Neural cell (in vitro differentiated cells): ENCODE results near the gene VN1R5. TPM values are rescaled to one million over a fixed set of nuclear protein-coding genes. Genes with fewer than 3 reads are reported as not detected.

ENCODE experiments used
- H2AFZ ChIP-seq: fragments of 200-600, 300-800 bp; sonication (generic), shearing (Covaris generic); 2 replicates; pipeline ENCODE4 v1.6.0; 2014; ENCODE audit warnings: low read depth, mild to moderate bottlenecking, antibody characterized with exemption, low read length, moderate library complexity
- H3F3A ChIP-seq: fragments of 200-600 bp; shearing (Covaris generic); 2 replicates; pipeline ENCODE4 v1.6.1; 2016; ENCODE audit warnings: mild to moderate bottlenecking, moderate library complexity, mixed read lengths, antibody characterized with exemption, low read length; ENCODE audit not compliant: insufficient read depth, poor library complexity, severe bottlenecking
- H3K27ac ChIP-seq: fragments of 200-600, 300-800 bp; sonication (generic), shearing (Covaris generic); 2 replicates; pipeline ENCODE4 v1.5.1; 2014; ENCODE audit warnings: mild to moderate bottlenecking, low read length, moderate library complexity
- H3K27me3 ChIP-seq: fragments of 300-800, 200-600 bp; sonication (generic), shearing (Covaris generic); 2 replicates; pipeline ENCODE4 v1.6.0; 2014; ENCODE audit warnings: mild to moderate bottlenecking, low read depth, low read length, moderate library complexity; ENCODE audit not compliant: insufficient read depth
- H3K36me3 ChIP-seq: fragments of 300-800, 200-600 bp; sonication (generic), shearing (Covaris generic); 2 replicates; pipeline ENCODE4 v1.5.1; 2014; ENCODE audit warnings: mild to moderate bottlenecking, antibody characterized with exemption, low read length, moderate library complexity; ENCODE audit not compliant: insufficient read depth
- H3K4me2 ChIP-seq: fragments of 300-800, 200-600 bp; sonication (generic), shearing (Covaris generic); 2 replicates; pipeline ENCODE4 v1.6.0; 2014; ENCODE audit warnings: mild to moderate bottlenecking, low read length
- H3K4me3 ChIP-seq: fragments of 300-800, 200-600 bp; sonication (generic), shearing (Covaris generic); 2 replicates; pipeline ENCODE4 v1.5.1; 2014; ENCODE audit warnings: mild to moderate bottlenecking, low read length, moderate library complexity
- H3K79me2 ChIP-seq: fragments of 200-600 bp; shearing (Covaris generic); replicated peaks from 2 replicates; pipeline ENCODE4 v1.6.0; 2014; ENCODE audit warnings: mild to moderate bottlenecking, low read length, moderate library complexity; ENCODE audit not compliant: insufficient read depth
- H3K9ac ChIP-seq: fragments of 300-800, 200-600 bp; sonication (generic), shearing (Covaris generic); 2 replicates; pipeline ENCODE4 v1.6.1; 2016; ENCODE audit warnings: mild to moderate bottlenecking, low read length, mixed read lengths
- H3K9me2 ChIP-seq: fragments of 200-600 bp; shearing (Covaris generic); 2 replicates; pipeline ENCODE4 v1.6.1; 2016; ENCODE audit warnings: mild to moderate bottlenecking, low read length, mixed read lengths; ENCODE audit not compliant: insufficient read depth
- H3K9me3 ChIP-seq: fragments of 200-600, 300-800 bp; sonication (generic), shearing (Covaris generic); 2 replicates; pipeline ENCODE4 v1.6.1; 2016; ENCODE audit warnings: mild to moderate bottlenecking, mixed run types, low read length, moderate library complexity, mixed read lengths
- H4K20me1 ChIP-seq: fragments of 200-600 bp; shearing (Covaris generic); 2 replicates; pipeline ENCODE4 v1.6.1; 2016; ENCODE audit warnings: mild to moderate bottlenecking, mixed run types; ENCODE audit not compliant: insufficient read depth
- EP300 ChIP-seq: fragments of 450-650 bp; conservative IDR thresholded peaks from 2 replicates; pipeline ENCODE4 v1.6.1; 2014; ENCODE audit warnings: antibody characterized with exemption, mild to moderate bottlenecking, moderate library complexity; ENCODE audit not compliant: poor library complexity, severe bottlenecking
- EZH2 ChIP-seq: fragments of 200-600, 300-800 bp; shearing (Covaris generic), sonication (generic); IDR thresholded peaks from 2 replicates; pipeline ENCODE4 v1.6.1; 2014; ENCODE audit warnings: antibody characterized with exemption, low read length, borderline replicate concordance, mild to moderate bottlenecking; ENCODE audit not compliant: insufficient read depth, poor library complexity, severe bottlenecking
- MXI1 ChIP-seq: fragments of 450-650 bp; conservative IDR thresholded peaks from 2 replicates; pipeline ENCODE4 v1.6.1; 2014; ENCODE audit warnings: antibody characterized with exemption, mild to moderate bottlenecking; ENCODE audit not compliant: poor library complexity, severe bottlenecking
- POLR2AphosphoS5 ChIP-seq: IDR thresholded peaks from 2 replicates; pipeline ENCODE4 v1.6.1; 2012
- RAD21 ChIP-seq: fragments of 450-650 bp; conservative IDR thresholded peaks from 2 replicates; pipeline ENCODE4 v1.6.1; 2014; ENCODE audit warnings: antibody characterized with exemption, mild to moderate bottlenecking, moderate library complexity
- SMC3 ChIP-seq: fragments of 450-650 bp; conservative IDR thresholded peaks from 2 replicates; pipeline ENCODE4 v1.6.1; 2014; ENCODE audit warnings: antibody characterized with exemption, mild to moderate bottlenecking, moderate library complexity; ENCODE audit not compliant: poor library complexity
- TAF1 ChIP-seq: IDR thresholded peaks from 2 replicates; pipeline ENCODE4 v1.6.1; 2012; ENCODE audit warnings: low read depth
- polyA plus RNA-seq: library from polyadenylated mRNA; depleted of rRNA; stranded (reverse); fragments of >200 nt; gene quantifications from 2 replicates; pipeline ENCODE4 v1.2.3, GENCODE V29; 2014
- TF ChIP-seq, protein P1 (sequence below): fragments of 450-650 bp; IDR thresholded peaks from 2 replicates; pipeline ENCODE4 v1.5.1; 2014; ENCODE audit warnings: antibody characterized with exemption, mild to moderate bottlenecking, moderate library complexity; ENCODE audit not compliant: poor library complexity, severe bottlenecking
- TF ChIP-seq, protein P2 (sequence below): IDR thresholded peaks from 2 replicates; pipeline ENCODE4 v1.6.1; 2012; ENCODE audit warnings: borderline replicate concordance

Gene VN1R5
- polyA plus RNA-seq, 1 donor from 2014 or later: not detected

DNA sequence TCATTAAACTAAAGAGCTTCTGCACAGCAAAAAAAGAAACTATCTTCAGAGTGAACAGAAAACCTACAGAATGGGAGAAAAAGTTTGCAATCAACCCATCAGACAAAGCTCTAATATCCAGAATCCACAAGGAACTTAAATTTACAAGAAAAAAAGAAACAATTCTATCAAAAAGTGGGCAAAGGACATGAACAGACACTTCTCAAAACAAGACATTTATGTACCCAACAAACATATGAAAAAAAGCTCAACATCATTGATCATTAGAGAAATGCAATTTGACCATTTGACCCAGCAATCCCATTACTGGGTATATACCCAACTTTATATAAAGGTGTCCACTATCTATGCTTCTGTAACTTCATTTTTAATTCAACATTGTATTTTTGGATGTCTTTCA is 31.1 kb upstream of the VN1R5 start:
- Histone ChIP-seq H3K9me2 (no peaks in the 10 kb centered on the region), H2AFZ (no peak overlapping the region), H3K9me3 (peaks cover 8% of the 10 kb centered on the region), H3K4me3 (no peak overlapping the region), H3K4me2 (no peak overlapping the region), H3F3A (no peaks in the 10 kb centered on the region), H3K79me2 (no peaks in the 10 kb centered on the region), H4K20me1 (no peaks in the 10 kb centered on the region), H3K9ac (no peak overlapping the region), H3K27ac (no peak overlapping the region), H3K36me3 (no peaks in the 10 kb centered on the region), H3K27me3 (no peaks in the 10 kb centered on the region)
- TF ChIP-seq RAD21: no peak
- no peak for TF ChIP-seq MXI1
- TF ChIP-seq, protein P1, sequence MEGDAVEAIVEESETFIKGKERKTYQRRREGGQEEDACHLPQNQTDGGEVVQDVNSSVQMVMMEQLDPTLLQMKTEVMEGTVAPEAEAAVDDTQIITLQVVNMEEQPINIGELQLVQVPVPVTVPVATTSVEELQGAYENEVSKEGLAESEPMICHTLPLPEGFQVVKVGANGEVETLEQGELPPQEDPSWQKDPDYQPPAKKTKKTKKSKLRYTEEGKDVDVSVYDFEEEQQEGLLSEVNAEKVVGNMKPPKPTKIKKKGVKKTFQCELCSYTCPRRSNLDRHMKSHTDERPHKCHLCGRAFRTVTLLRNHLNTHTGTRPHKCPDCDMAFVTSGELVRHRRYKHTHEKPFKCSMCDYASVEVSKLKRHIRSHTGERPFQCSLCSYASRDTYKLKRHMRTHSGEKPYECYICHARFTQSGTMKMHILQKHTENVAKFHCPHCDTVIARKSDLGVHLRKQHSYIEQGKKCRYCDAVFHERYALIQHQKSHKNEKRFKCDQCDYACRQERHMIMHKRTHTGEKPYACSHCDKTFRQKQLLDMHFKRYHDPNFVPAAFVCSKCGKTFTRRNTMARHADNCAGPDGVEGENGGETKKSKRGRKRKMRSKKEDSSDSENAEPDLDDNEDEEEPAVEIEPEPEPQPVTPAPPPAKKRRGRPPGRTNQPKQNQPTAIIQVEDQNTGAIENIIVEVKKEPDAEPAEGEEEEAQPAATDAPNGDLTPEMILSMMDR: no peak
- TF ChIP-seq SMC3: no peak
- TF ChIP-seq EP300: no peak
- TF ChIP-seq EZH2: no peak
- TF ChIP-seq POLR2AphosphoS5: no peak
- TF ChIP-seq, protein P2, sequence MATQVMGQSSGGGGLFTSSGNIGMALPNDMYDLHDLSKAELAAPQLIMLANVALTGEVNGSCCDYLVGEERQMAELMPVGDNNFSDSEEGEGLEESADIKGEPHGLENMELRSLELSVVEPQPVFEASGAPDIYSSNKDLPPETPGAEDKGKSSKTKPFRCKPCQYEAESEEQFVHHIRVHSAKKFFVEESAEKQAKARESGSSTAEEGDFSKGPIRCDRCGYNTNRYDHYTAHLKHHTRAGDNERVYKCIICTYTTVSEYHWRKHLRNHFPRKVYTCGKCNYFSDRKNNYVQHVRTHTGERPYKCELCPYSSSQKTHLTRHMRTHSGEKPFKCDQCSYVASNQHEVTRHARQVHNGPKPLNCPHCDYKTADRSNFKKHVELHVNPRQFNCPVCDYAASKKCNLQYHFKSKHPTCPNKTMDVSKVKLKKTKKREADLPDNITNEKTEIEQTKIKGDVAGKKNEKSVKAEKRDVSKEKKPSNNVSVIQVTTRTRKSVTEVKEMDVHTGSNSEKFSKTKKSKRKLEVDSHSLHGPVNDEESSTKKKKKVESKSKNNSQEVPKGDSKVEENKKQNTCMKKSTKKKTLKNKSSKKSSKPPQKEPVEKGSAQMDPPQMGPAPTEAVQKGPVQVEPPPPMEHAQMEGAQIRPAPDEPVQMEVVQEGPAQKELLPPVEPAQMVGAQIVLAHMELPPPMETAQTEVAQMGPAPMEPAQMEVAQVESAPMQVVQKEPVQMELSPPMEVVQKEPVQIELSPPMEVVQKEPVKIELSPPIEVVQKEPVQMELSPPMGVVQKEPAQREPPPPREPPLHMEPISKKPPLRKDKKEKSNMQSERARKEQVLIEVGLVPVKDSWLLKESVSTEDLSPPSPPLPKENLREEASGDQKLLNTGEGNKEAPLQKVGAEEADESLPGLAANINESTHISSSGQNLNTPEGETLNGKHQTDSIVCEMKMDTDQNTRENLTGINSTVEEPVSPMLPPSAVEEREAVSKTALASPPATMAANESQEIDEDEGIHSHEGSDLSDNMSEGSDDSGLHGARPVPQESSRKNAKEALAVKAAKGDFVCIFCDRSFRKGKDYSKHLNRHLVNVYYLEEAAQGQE: no peak
- TF ChIP-seq TAF1: no peak

- TF ChIP-seq EP300 (no peak), SMC3 (no peak), MXI1 (no peak), POLR2AphosphoS5 (no peak), TAF1 (no peak), RAD21 (no peak), EZH2 (no peak)
- TF ChIP-seq, protein P2: no peak
- TF ChIP-seq, protein P1: no peak
- Histone ChIP-seq H3K79me2 (no peaks in the 10 kb centered on the region), H3K36me3 (no peaks in the 10 kb centered on the region), H3K27me3 (no peaks in the 10 kb centered on the region), H3K9me3 (peaks cover 8% of the 10 kb centered on the region), H2AFZ (no peak overlapping the region), H3F3A (no peaks in the 10 kb centered on the region), H3K4me3 (no peak overlapping the region), H4K20me1 (no peaks in the 10 kb centered on the region), H3K9me2 (no peaks in the 10 kb centered on the region), H3K27ac (no peak overlapping the region), H3K4me2 (no peak overlapping the region), H3K9ac (no peak overlapping the region)
Observed at GRCh38 chr1:247228133-247228532, 27.7 kb upstream of the VN1R5 start.
